HG03097 (cell line): Measurements from ENCODE around the gene RGS3.
"Not testable (repeated sequence)": the region's sequence is repeated elsewhere in the genome, so short reads cannot be mapped to it uniquely, and the experiment has no call there.

Experiments
- ATAC-seq: cut with Tn5 transposase; IDR thresholded peaks from one replicate; pipeline ENCODE4 v1.9.1; 2021; ENCODE audit not compliant: unreplicated experiment, low FRiP score

RGS3 gene

DNA sequence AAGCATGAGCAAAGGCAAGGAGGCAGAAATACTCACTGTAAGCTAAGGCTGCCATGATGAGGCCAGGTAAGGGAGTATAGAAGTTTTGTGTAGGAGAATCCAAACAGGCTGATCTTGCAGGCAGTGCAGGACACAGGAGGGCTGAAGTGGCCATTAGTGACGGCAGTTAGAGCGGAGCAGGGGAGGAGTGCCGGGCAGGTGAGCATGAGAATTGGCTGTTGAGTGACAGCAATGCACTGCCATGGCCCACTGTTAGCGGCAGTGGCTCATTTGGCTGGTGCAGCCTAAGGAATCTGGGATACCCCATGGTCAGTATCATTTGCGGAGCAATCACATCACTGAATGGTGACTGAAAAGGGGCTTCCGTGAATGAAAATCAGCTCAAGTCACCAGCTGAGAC, 22.8 kb downstream of the RGS3 start:
- ATAC-seq, result no peak

DNA sequence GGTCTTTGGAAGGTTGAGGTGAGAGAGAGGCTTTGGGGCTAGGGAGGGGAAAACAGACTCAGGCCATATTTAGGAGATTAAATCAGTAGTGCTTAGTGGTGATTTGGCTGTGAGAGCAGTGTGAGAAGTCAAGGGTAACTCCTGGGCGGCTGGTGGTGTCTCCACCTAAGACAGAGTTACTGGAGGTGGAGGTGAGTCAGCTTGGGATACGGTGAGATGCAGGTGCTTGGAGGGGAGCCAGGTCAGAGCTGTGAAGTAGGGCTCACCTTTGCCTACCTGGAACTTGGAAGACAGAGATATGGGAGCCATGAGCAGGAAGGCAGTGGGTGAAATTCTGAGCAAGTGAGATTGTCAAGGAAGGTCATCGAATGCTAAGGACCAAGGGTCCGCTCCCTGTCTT, 24.5 kb downstream of the RGS3 start:
- ATAC-seq, result no peak

- no peak for ATAC-seq
Observed at GRCh38 chr9:113488490-113488889, 25.0 kb downstream of the RGS3 start.

GRCh38 chr9:113491147-113491546, 27.6 kb downstream of the RGS3 start:
- ATAC-seq, result not testable (repeated sequence)

DNA sequence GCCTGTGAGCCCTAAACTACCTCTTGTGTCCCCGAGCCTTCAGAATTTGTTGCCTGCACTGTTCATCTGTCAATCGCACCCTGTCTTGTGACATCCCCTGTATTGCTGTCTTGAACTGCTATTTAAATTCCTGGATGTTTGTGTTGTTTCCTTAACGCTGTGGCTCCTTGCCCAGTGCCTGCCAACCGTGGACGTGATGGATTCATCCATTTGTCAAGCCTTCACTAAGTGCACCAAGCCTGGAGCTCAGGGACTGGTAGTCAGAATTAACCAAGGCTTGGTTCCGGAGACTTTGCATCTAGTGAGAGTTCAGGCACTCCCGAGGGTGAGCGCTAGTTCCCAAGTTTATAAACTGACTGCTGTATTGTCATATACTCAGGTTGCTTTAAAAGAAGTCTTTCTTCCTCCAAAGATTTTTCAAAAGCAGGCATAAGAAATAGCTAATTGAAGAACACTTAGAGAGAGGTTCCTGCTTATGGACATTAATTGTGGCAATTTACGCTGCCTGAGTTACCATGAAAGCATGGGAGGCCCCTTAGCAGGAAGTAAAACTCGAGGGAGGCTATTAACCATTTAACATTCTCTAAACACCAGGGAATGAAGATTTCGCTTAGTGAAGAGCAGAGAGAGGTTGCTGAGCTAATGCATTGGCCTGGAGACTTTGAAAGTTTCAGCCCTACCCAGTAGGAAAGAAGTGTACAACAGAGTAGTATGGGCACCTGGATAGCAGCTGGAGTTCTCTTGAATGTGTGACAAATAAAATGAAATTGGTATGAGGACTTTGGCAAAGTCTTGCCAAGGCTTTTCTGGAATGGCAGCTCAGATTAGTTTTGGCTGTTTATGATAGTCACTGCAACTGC, 29.0 kb downstream of the RGS3 start:
- ATAC-seq, result no peak

- no peak for ATAC-seq
Observed at GRCh38 chr9:113493203-113493520, 29.6 kb downstream of the RGS3 start.

- ATAC-seq, result no peak
Observed at GRCh38 chr9:113495526-113495925, 32.0 kb downstream of the RGS3 start.

DNA sequence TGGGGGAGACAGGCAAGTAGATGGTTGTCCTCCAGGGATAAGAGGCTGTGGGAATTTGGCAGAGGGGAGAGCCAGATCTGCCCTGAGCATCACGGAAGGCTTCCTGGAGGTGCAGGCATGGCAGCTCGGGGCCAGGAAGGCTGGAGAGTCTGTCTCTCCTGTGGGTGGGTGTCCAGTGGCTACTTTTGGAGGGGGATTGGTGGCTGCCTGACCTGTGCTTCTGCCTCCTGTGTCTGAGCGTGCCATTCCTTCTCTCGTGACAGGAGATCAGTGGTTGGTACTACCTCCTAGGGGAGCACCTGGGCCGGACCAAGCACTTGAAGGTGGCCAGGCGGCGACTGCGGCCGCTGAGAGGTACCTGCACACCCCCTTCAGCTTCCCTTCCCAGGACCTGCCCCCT, 33.5 kb downstream of the RGS3 start:
- ATAC-seq, result no peak

GRCh38 chr9:113499153-113499875, 35.8 kb downstream of the RGS3 start:
- no peak for ATAC-seq

DNA sequence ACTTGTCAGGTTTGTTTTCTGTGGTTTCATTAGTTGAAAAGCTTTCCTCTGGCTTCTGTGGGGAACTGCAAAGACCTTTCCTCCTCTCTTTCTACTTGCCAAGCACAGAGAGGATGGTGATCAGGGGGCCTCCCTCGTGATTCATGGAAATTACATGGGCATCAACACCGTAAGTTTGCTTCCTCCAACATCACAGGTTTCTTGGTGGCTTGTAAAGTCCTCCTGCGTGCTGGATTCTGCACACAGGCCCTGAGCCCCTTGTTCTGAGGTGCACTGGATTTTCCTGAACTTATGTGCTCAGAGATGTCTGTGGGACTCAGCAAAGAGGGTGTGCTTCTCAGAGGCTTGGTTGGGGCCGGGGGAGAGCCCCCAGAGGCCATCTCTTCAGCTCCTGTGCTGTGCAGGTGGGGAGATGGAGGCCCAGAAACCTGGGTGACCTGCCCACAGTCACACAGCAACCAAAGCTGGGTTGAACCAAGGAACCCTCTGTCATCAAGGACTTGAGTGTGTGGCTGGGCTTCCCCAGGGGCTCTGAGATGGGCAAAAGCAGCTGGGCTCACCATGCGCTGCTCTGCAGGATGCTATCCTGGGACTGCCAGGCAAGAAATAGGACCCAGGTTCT, 36.5 kb downstream of the RGS3 start:
- ATAC-seq, result no peak

DNA sequence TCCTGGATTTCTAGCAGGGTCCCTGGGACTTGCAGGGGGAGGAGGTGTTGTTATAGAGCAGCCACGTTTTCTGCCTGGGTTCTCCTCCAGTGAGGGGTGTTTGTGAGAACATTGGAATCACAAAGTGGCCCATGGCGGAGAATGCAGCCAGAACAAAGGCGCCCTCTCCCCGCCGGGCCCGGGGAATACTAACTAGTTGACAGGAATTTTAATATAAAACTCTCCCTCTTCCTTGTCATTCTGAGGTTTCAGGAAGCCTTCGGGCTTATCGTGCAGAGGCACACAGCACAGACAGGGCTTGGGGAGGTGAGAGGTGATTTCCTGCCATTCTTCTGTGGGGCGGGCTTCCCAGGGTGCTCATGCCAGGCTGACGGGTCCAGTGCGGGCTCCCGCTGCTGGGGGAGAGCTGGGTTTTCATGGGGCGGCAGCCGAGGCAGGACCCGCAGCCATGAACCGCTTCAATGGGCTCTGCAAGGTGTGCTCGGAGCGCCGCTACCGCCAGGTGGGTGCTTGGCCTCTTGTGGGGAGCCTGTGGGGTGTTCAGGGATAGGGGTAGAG, 37.7 kb downstream of the RGS3 start:
- ATAC-seq, result no peak

DNA sequence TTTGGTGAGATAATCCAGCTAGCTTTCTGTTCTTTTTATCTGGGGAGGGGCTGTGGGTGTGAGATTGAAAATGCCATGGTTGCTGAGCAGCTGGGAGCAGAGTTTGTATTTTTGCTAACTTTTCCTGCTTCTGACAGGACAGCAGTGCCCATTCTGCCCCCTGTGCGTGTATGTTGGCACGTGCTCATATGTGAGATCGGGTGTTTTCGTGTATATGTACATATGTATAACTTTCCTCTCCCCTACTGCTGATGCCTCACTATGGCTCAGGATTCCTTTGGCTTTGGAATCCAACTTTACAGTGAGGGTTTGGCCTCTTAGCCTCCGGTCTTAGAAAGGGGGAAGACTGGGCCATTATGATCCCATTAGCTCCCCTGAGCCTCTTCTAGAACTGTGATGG, 38.3 kb downstream of the RGS3 start:
- no peak for ATAC-seq

DNA sequence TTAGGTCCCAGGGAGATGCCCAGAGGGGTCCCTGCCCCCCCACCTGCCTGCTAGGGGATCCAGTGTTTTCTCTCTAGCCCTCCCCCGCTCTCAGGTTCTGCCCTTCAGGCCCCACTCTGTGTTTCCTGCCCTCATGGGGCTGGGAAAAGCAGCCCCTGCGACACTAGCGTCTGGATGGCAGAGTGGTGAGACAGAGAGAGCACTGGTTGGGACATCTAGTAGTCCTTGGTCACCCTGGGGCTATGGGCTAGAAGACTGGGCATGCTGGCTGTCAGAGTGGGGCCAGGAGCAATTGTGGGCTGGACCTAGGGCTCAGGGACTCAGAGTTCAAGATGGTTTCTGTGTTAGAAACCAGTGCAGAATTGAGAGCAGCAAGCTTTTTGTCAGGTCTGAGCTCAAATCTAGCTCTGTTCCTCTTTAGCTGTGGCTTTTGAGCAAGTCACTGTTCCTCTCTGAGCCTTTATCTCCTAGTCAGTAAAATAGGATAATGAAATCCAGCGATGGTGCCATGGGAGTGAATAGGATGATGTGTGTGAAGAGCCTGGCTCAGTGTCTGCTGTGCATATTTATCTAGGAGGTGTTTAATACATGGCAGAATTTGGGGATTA, 39.0 kb downstream of the RGS3 start:
- no peak for ATAC-seq

- no peak for ATAC-seq
Observed at GRCh38 chr9:113503131-113503541, 39.6 kb downstream of the RGS3 start.

DNA sequence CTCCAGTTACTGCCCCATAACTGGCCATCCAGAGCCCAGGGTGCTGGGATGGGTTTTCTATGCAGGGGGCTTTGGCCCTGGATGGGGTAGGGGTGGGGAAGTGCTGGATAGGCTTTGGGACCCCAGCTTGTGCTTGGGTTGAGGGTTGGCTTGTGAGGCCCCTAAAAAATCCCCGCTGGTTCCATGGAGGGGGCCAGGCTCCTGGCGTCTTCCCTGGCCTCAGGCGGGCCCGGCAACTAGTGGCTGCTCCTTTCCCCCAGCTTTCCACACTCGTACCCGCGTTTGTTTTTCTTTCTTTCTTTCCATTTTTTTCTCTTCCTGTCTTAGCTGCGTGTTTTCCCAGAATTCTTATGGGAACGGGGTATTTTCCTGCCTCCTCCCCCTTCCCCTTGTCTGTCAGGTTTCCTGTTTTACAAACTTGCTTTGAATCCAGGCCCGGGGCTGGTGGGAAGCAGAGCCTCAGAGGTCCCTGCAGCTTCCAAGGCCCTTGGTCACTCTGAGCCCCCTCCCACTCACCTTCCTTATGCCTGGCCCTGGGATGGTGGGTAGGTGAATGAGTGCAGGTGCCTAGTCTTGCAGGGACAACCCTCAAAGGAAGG, 40.2 kb downstream of the RGS3 start:
- ATAC-seq, result no peak

DNA sequence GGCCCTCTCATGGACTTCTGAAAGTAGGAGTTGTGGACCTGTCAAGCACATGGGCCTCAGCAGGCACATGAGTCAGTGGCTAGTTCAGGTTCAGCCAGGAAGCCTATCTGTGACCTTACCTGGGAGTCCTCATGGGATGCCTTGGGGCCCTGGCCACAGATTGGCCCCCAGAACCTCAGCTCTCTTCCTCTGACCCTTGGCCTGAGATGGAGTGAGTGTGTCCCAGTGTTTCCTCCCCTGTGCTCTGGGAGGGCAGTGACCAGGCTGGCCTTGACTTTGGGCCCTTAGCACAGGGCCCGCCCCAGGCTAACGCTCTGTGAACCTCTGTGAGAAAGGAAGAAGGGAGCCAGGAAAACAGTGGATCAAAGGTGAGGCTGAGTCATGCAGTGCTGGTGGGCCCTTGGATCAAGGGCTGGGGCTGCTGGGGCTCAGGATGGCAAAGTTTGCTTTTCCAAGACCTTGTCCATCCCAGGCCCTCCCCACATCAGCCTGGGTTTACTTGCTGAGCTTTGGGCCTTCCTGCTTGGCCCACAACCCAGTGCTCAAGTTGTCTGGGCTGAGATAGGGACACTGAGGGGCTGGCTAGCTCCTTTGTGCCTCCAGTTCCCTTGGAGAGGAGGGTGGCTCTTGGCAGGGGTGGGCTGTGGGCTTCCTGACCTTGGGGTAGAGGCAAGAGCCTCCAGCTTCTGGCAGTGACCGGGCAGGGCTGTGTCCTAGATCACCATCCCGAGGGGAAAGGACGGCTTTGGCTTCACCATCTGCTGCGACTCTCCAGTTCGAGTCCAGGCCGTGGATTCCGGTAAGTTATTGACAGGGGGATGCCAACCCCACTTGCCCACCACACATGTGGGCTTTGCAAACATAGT, 41.4 kb downstream of the RGS3 start:
- no peak for ATAC-seq

GRCh38 chr9:113506090-113506589, 42.6 kb downstream of the RGS3 start:
- ATAC-seq, result no peak

DNA sequence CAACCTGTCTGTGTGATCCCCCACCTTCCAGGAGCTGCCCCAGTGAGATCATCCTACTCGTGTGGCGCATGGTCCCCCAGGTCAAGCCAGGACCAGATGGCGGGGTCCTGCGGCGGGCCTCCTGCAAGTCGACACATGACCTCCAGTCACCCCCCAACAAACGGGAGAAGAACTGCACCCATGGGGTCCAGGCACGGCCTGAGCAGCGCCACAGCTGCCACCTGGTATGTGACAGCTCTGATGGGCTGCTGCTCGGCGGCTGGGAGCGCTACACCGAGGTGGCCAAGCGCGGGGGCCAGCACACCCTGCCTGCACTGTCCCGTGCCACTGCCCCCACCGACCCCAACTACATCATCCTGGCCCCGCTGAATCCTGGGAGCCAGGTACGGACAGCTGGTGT, 43.7 kb downstream of the RGS3 start:
- ATAC-seq, result no peak

DNA sequence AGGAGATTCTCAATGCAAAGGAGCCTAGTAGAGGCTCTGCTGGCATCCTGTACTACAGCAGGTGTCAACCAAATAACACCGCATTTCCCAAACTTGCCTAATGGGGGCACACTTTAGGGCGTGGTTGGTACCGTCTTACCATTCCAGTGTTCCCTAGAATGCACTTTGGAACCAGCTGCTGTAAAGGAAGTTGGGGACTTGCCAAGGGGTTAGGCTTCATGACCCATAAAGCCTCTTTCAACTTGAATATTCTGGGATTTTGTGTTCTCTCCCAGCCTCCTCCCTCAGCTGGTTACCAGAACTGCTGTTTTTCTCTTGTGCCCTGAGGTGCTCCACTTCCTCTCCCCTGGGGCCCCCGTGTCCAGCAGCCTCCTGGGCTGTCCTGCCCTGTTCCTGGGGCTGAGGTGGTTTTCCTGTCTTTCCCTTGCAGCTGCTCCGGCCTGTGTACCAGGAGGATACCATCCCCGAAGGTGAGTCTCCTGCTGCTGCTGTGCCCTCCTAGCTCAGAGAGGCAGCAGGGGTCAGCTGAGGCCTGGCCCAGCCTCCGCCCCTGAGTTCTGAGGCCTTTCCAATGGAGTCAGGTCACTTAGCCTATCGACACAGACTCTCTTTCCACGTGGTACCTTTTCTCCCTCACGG, 44.7 kb downstream of the RGS3 start:
- no peak for ATAC-seq
